MCF 10A (cell line): Measurements from ENCODE around the gene MAML2. TPM values are rescaled to one million over a fixed set of nuclear protein-coding genes. Genes with fewer than 3 reads are reported as not detected.

Source experiments
- BruUV-seq: library from RNA; stranded (reverse); fragments of 400-500 nt; replicated peaks from 2 replicates; lab custom pipeline; 2021; lab: Mats Ljungman, UMichigan
- CTCF ChIA-PET: fragments of 300-600 bp; sonication (Branson Sonifier 250); formaldehyde crosslinking; extraction: SDS; loops from one replicate; lab custom pipeline; 2021; ENCODE audit warnings: antibody characterized with exemption, inconsistent platforms; lab: Yijun Ruan, JAX
- POLR2A ChIA-PET: fragments of 300-600, 350-650 bp; sonication (Branson Sonifier 250); formaldehyde crosslinking; extraction: SDS; loops from one replicate; lab custom pipeline; 2020; ENCODE audit warnings: antibody characterized with exemption, inconsistent platforms; lab: Yijun Ruan, JAX
- DNase-seq: peaks from one replicate; pipeline ENCODE4 v3.0.0-alpha.2; 2018; ENCODE audit not compliant: unreplicated experiment
- H3K27ac Mint-ChIP-seq: one replicate; pipeline ENCODE4 v1.8.0; 2022; ENCODE audit warnings: mild to moderate bottlenecking, low read depth, mixed read lengths; ENCODE audit not compliant: unreplicated experiment
- H3K27me3 Mint-ChIP-seq: one replicate; pipeline ENCODE4 v1.8.0; 2022; ENCODE audit warnings: mixed read lengths; ENCODE audit not compliant: insufficient read depth, unreplicated experiment
- H3K36me3 Mint-ChIP-seq: one replicate; pipeline ENCODE4 v1.8.0; 2022; ENCODE audit warnings: mild to moderate bottlenecking, moderate library complexity, mixed read lengths; ENCODE audit not compliant: insufficient read depth, unreplicated experiment
- H3K4me1 Mint-ChIP-seq: one replicate; pipeline ENCODE4 v1.8.0; 2022; ENCODE audit warnings: mixed read lengths; ENCODE audit not compliant: insufficient read depth, unreplicated experiment
- H3K4me3 Mint-ChIP-seq: one replicate; pipeline ENCODE4 v1.8.0; 2022; ENCODE audit warnings: mild to moderate bottlenecking, moderate library complexity, mixed read lengths; ENCODE audit not compliant: unreplicated experiment
- H3K9me3 Mint-ChIP-seq: one replicate; pipeline ENCODE4 v1.8.0; 2022; ENCODE audit warnings: mixed read lengths; ENCODE audit not compliant: unreplicated experiment
- CTCF ChIP-seq: fragments of 200-600 bp; IDR thresholded peaks from one replicate; pipeline ENCODE4 v1.8.0; 2022; ENCODE audit warnings: antibody characterized with exemption, mild to moderate bottlenecking; ENCODE audit not compliant: unreplicated experiment
- intact Hi-C: fragments of 100-400 bp; cut with micrococcal nuclease; formaldehyde crosslinking; loops from 2 replicates; pipeline ENCODE4 v1.14.1; 2022
- total RNA-seq: library from RNA; stranded (reverse); gene quantifications from 2 replicates; pipeline ENCODE4 v1.2.3, GENCODE V29; 2022

The MAML2 gene
- total RNA-seq, 1 experiment from 2014 or later: 8.6 TPM

DNA sequence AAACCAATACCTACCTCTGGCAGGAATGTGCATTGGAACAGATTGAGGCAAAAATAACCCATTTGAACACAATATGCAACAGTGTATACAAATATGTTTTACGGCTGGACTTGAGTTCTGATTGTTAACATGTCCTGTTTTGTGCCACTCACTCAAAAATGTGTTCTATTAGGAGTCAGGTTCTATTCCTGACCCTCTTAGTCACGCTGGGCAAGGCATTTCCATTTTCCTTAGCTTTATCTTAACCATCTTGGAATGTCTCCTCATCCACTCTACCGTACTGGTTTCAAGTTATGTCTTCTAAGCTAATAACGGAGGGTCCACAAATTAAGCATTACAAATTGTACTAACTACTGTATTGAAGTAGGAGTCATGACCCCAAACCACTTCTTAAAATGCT lies 78.6 kb downstream of the MAML2 start:
- no peak for DNase-seq

GRCh38 chr11:96263238-96263763 lies 79.7 kb downstream of the MAML2 start:
- Mint-ChIP-seq H3K27ac (peak overlapping the region; percentile 96), H3K27me3 (no peaks in the 10 kb centered on the region), H3K36me3 (peaks cover 5% of the 10 kb centered on the region), H3K9me3 (no peaks in the 10 kb centered on the region), H3K4me1 (peaks cover 53% of the 10 kb centered on the region), H3K4me3 (peak overlapping the region; percentile 46)
- ChIA-PET POLR2A (interaction anchor here (0.5 to 7.1 kb wide), 18 partner anchors 10 to 474 kb away, joined by 3 to 76 read pairs (median 4); partner anchors contain the start of genes FAM76B and MAML2), CTCF (interaction anchor here (0.6 to 2.5 kb wide), 8 partner anchors 14 to 147 kb away, joined by 3 to 9 read pairs (median 4); partner anchors contain the start of gene MAML2)
- DNase-seq: peak; percentile 83
- TF ChIP-seq CTCF: no peak
- intact Hi-C loops: loop anchor here (5.0 kb wide), 2 partner anchors 44 to 79 kb away; partner anchors contain the start of gene MAML2
- no TSS peak for BruUV-seq

More for the DNA sequence above, 78.6 kb downstream of the MAML2 start:
- CTCF ChIA-PET: interaction anchor here (0.9 to 4.4 kb wide), 7 partner anchors 9 to 141 kb away, joined by 3 to 19 read pairs (median 5); partner anchors contain the start of gene MAML2
- H3K4me3 Mint-ChIP-seq: no peak overlapping the region
- H3K36me3 Mint-ChIP-seq: no peaks in the 10 kb centered on the region
- H3K9me3 Mint-ChIP-seq: no peaks in the 10 kb centered on the region
- peaks cover 42% of the 10 kb centered on the region for H3K4me1 Mint-ChIP-seq
- peak overlapping the region; percentile 96 for H3K27ac Mint-ChIP-seq
- H3K27me3 Mint-ChIP-seq: no peaks in the 10 kb centered on the region
- no TSS peak for BruUV-seq
- POLR2A ChIA-PET: interaction anchor here (0.6 to 7.1 kb wide), 6 partner anchors 10 to 357 kb away, joined by 3 to 76 read pairs (median 12); no protein-coding TSS in a partner anchor
- intact Hi-C loops: loop anchor here (5.0 kb wide), 2 partner anchors 43 to 78 kb away; partner anchors contain the start of gene MAML2
- no peak for TF ChIP-seq CTCF

GRCh38 chr11:96260532-96260931 lies 82.5 kb downstream of the MAML2 start:
- Mint-ChIP-seq H3K36me3 (peaks cover 6% of the 10 kb centered on the region), H3K4me1 (peaks cover 63% of the 10 kb centered on the region), H3K27ac (peak overlapping the region; percentile 77), H3K9me3 (no peaks in the 10 kb centered on the region), H3K4me3 (no peak overlapping the region), H3K27me3 (no peaks in the 10 kb centered on the region)
- intact Hi-C loops: loop anchor here (5.0 kb wide), 2 partner anchors 47 to 82 kb away; partner anchors contain the start of gene MAML2
- BruUV-seq: no TSS peak
- ChIA-PET CTCF (interaction anchor here (0.5 to 3.8 kb wide), 4 partner anchors 30 to 169 kb away, joined by 3 to 18 read pairs (median 6); partner anchors contain the start of gene MAML2), POLR2A (interaction anchor here (0.7 to 2.0 kb wide), 8 partner anchors 11 to 83 kb away, joined by 3 to 15 read pairs (median 4); partner anchors contain the start of gene MAML2)
- DNase-seq: no peak
- TF ChIP-seq CTCF: no peak

GRCh38 chr11:96260067-96260511 lies 82.9 kb downstream of the MAML2 start:
- ChIA-PET POLR2A (interaction anchor here (0.7 to 2.0 kb wide), 7 partner anchors 11 to 83 kb away, joined by 4 to 15 read pairs (median 5); partner anchors contain the start of gene MAML2), CTCF (interaction anchor here (0.5 to 3.8 kb wide), 3 partner anchors 77 to 168 kb away, joined by 3 to 18 read pairs (median 3); partner anchors contain the start of gene MAML2)
- H3K4me1 Mint-ChIP-seq: peaks cover 65% of the 10 kb centered on the region
- TF ChIP-seq CTCF: no peak
- intact Hi-C loops: loop anchor here (5.0 kb wide), 2 partner anchors 47 to 82 kb away; partner anchors contain the start of gene MAML2
- H3K9me3 Mint-ChIP-seq: no peaks in the 10 kb centered on the region
- H3K4me3 Mint-ChIP-seq: no peak overlapping the region
- no peak for DNase-seq
- peaks cover 6% of the 10 kb centered on the region for H3K36me3 Mint-ChIP-seq
- peak overlapping the region; percentile 77 for H3K27ac Mint-ChIP-seq
- no TSS peak for BruUV-seq
- no peaks in the 10 kb centered on the region for H3K27me3 Mint-ChIP-seq
